A375 (cell line): Measurements from ENCODE around the gene OR8K5. TPM values are rescaled to one million over a fixed set of nuclear protein-coding genes. Genes with fewer than 3 reads are reported as not detected.

Experiments used
- total RNA-seq: library from RNA; depleted of rRNA; stranded (reverse); fragments of >200 nt; shearing (Covaris generic); gene quantifications from 2 replicates; pipeline ENCODE4 v1.2.3, GENCODE V29; 2014; rRNA removed

The OR8K5 gene, protein sequence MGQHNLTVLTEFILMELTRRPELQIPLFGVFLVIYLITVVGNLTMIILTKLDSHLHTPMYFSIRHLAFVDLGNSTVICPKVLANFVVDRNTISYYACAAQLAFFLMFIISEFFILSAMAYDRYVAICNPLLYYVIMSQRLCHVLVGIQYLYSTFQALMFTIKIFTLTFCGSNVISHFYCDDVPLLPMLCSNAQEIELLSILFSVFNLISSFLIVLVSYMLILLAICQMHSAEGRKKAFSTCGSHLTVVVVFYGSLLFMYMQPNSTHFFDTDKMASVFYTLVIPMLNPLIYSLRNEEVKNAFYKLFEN
- not detected in 2 replicates for total RNA-seq

DNA sequence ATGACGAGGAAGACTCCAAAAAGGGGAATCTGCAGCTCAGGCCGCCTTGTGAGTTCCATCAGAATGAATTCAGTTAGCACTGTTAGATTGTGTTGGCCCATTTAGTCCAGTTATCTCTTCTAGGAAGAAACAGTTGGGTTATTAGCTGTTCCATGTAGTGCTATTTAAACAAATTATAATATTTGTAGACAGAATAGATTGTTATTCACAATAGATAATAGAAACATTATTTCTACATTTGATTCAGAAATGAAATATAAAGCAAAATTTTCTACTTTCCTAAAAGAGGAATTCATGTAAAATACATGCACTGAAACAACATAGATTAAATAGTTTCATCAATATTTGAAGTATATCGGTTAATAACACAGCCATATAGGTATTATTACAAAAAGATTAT lies at the start of gene OR8K5:
OR8K5 (minus strand) TSS at position 101 of the 400 bp plus-strand sequence; CDS start at position 101, 0 bp downstream.

DNA sequence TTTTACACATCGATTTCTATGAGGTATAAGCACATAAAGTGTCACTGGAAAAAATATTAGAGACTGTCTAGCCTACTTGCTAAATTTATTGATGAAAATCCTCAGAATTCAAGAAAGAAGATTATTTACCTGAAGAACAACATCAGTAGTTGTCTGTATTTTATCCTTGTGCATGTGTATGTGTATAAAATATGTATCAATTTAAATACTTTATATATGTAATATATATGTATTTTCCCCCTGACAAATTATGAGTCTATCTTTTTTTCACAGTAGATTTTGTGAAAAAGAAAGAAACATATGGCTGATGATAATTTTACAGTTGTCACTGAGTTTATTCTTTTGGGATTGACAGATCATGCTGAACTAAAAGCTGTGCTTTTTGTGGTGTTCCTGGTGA lies 16.2 kb upstream of the OR8K5 start, which contains the start of gene OR5J2:
OR5J2 (plus strand) TSS at position 301 of the 400 bp plus-strand sequence; CDS start at position 301, 0 bp downstream.

DNA sequence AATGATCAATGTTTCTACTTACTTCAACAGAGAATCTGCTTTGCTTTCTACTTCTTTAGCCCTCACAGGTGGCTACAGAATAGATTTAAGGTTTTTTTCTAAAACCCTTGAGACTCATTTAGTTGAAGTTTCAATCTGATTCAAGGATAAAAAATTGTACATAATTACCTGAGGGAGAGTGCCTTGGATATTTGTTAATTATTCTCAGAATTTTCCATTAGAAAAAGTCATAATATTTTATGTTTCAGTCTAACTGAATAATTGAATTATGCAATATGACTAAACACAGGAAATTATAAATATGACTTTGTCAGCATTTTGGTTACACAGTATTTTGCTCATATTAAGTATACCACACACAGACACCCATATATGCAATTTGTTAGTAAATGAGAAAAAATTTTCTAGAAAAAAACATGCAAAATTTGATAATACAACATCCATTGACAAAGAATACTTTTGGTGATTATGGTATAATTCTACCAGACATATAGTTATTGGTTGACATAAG lies 19.9 kb downstream of the OR8K5 start, which contains the start of gene OR8J3:
OR8J3 (minus strand) TSS at position 51 of the 511 bp plus-strand sequence. CDS start 2,483 bp downstream, outside the sequence.

DNA sequence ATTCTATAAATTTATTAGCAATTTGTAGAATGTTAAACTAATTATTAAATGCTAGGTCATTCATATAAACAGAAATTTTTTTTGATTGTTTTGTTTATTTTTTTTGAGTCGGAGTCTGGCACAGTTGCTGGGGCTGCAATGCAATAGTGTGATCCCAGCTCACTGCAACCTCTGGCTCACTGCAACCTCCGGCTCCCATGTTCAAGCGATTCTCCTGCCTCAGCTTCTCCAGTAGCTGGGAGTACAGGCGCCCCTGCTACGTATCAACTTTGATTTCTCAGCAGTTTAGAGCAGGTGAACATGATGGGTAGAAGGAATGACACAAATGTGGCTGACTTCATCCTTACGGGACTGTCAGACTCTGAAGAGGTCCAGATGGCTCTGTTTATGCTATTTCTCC lies 38.0 kb downstream of the OR8K5 start, which contains the start of gene OR8H3:
OR8H3 (plus strand) TSS at position 301 of the 400 bp plus-strand sequence; CDS start at position 301, 0 bp downstream.

Other genes with a start within 250 kb of the OR8K5 start
- gene OR5W2, start 245.7 kb downstream of the OR8K5 start, total RNA-seq = not detected in 2 replicates
- gene OR5I1, start 223.9 kb downstream of the OR8K5 start, total RNA-seq = not detected in 2 replicates
- not detected in 2 replicates for gene OR10AG1, start 190.4 kb downstream of the OR8K5 start, total RNA-seq
- not detected in 2 replicates for gene OR5F1, start 165.7 kb downstream of the OR8K5 start, total RNA-seq
- not detected in 2 replicates for gene OR5AS1, start 132.7 kb downstream of the OR8K5 start, total RNA-seq
- not detected in 2 replicates for gene OR8I2, start 67.0 kb downstream of the OR8K5 start, total RNA-seq
- gene OR8H2, start 56.6 kb downstream of the OR8K5 start, total RNA-seq = not detected in 2 replicates
- gene OR8H3, start 37.9 kb downstream of the OR8K5 start, total RNA-seq = not detected in 2 replicates
- not detected in 2 replicates for gene OR8J3, start 20.1 kb downstream of the OR8K5 start, total RNA-seq
- gene OR5J2, start 16.3 kb upstream of the OR8K5 start, total RNA-seq = not detected in 2 replicates
- not detected in 2 replicates for gene OR5T2, start 73.9 kb upstream of the OR8K5 start, total RNA-seq
- gene OR5T3, start 91.9 kb upstream of the OR8K5 start, total RNA-seq = not detected in 2 replicates
- not detected in 2 replicates for gene OR5T1, start 113.8 kb upstream of the OR8K5 start, total RNA-seq
- not detected in 2 replicates for gene OR8H1, start 131.9 kb upstream of the OR8K5 start, total RNA-seq
- gene OR8K3, start 154.8 kb upstream of the OR8K5 start, total RNA-seq = not detected in 2 replicates
- not detected in 2 replicates for gene OR8K1, start 185.7 kb upstream of the OR8K5 start, total RNA-seq
- gene OR8J1, start 194.0 kb upstream of the OR8K5 start, total RNA-seq = not detected in 2 replicates
- gene OR8U1, start 215.3 kb upstream of the OR8K5 start, total RNA-seq = not detected in 2 replicates